CD14-positive monocyte (primary cell): ENCODE measurements around the gene UGT1A6. TPM values are rescaled to one million over a fixed set of nuclear protein-coding genes. Genes with fewer than 3 reads are reported as not detected.

ENCODE experiments used
- DNase-seq, 3 donors: peaks; one replicate each; pipeline ENCODE4 v3.0.0-alpha.2; 2011 to 2022
- H2AFZ ChIP-seq: 2 replicates; pipeline ENCODE4 v1.6.0; 2012; ENCODE audit warnings: mild to moderate bottlenecking, low read depth, low read length, inconsistent platforms; ENCODE audit not compliant: insufficient read depth, poor library complexity, severe bottlenecking
- H3K27ac ChIP-seq, 2 donors: 1 replicate in 1 of 2; 2 replicates in 1 of 2; pipeline ENCODE4 v1.5.1; 2012 to 2013; ENCODE audit warnings: low read length in 2 of 2, control low read depth in 1 of 2, inconsistent platforms in 1 of 2, low read depth in 1 of 2, mild to moderate bottlenecking in 1 of 2
- H3K27me3 ChIP-seq, 2 donors: one replicate each; pipeline versions ENCODE4 v1.6.0 to v1.6.1; 2011 to 2013; ENCODE audit warnings: low read length in 2 of 2; ENCODE audit not compliant: control insufficient read depth in 2 of 2, insufficient read depth in 2 of 2
- H3K36me3 ChIP-seq, 2 donors: replicated peaks in 1 of 2; 1 replicate in 1 of 2; 2 replicates in 1 of 2; pipeline versions ENCODE4 v1.5.1 to v1.6.1; 2012 to 2013; ENCODE audit warnings: low read length in 2 of 2, control low read depth in 1 of 2, inconsistent platforms in 1 of 2, mild to moderate bottlenecking in 1 of 2; ENCODE audit not compliant: insufficient read depth in 2 of 2, control insufficient read depth in 1 of 2
- H3K4me1 ChIP-seq, 2 donors: 1 replicate in 1 of 2; 2 replicates in 1 of 2; pipeline versions ENCODE4 v1.5.1 to v1.6.1; 2012 to 2013; ENCODE audit warnings: low read length in 2 of 2, control low read depth in 1 of 2, inconsistent platforms in 1 of 2, mild to moderate bottlenecking in 1 of 2, moderate library complexity in 1 of 2; ENCODE audit not compliant: insufficient read depth in 2 of 2, control insufficient read depth in 1 of 2
- H3K4me2 ChIP-seq: replicated peaks from 2 replicates; pipeline ENCODE3; 2012; ENCODE audit warnings: low read length, moderate library complexity, mild to moderate bottlenecking; ENCODE audit not compliant: poor library complexity, severe bottlenecking; ENCODE audit errors: extremely low read depth
- H3K4me3 ChIP-seq, 3 experiments: fragments of 200-600 bp in 1 of 3; sonication (generic) in 1 of 3; replicated peaks in 1 of 3; 1 replicate in 2 of 3; 2 replicates in 1 of 3; pipeline ENCODE4 v1.5.1; 2011 to 2013; ENCODE audit warnings: low read length in 3 of 3, mild to moderate bottlenecking in 3 of 3, control low read depth in 2 of 3, low read depth in 2 of 3, inconsistent platforms in 1 of 3, moderate library complexity in 1 of 3
- H3K79me2 ChIP-seq: 2 replicates; pipeline ENCODE4 v1.6.0; 2012; ENCODE audit warnings: mild to moderate bottlenecking, control low read depth, inconsistent platforms, low read length, moderate library complexity; ENCODE audit not compliant: insufficient read depth
- H3K9ac ChIP-seq: 2 replicates; pipeline ENCODE4 v1.6.0; 2017; ENCODE audit warnings: low read length, mild to moderate bottlenecking; ENCODE audit not compliant: insufficient read depth, poor library complexity, severe bottlenecking
- H3K9me3 ChIP-seq, 2 donors: replicated peaks in 1 of 2; 1 replicate in 1 of 2; 2 replicates in 1 of 2; pipeline versions ENCODE4 v1.5.1 to v1.6.1; 2012 to 2013; ENCODE audit warnings: low read length in 2 of 2, control low read depth in 1 of 2; ENCODE audit not compliant: control insufficient read depth in 1 of 2, insufficient read depth in 1 of 2
- H4K20me1 ChIP-seq: 2 replicates; pipeline ENCODE4 v1.6.0; 2012; ENCODE audit warnings: mild to moderate bottlenecking, low read length, control low read depth, moderate library complexity; ENCODE audit not compliant: insufficient read depth
- H3K27ac Mint-ChIP-seq, 7 donors: one replicate each; pipeline ENCODE4 v1.8.0; 2020; ENCODE audit warnings: mild to moderate bottlenecking in 7 of 7, mixed read lengths in 7 of 7, moderate library complexity in 6 of 7, inconsistent platforms in 2 of 7
- H3K27me3 Mint-ChIP-seq, 3 donors: one replicate each; pipeline ENCODE4 v1.8.0; 2021 to 2022; ENCODE audit warnings: low read depth in 3 of 3, mild to moderate bottlenecking in 3 of 3, mixed read lengths in 3 of 3, moderate library complexity in 3 of 3, inconsistent platforms in 1 of 3
- H3K36me3 Mint-ChIP-seq, 2 donors: one replicate each; pipeline ENCODE4 v1.8.0; 2020; ENCODE audit warnings: mixed read lengths in 2 of 2, inconsistent platforms in 1 of 2, mild to moderate bottlenecking in 1 of 2
- H3K4me1 Mint-ChIP-seq: one replicate; pipeline ENCODE4 v1.8.0; 2020; ENCODE audit warnings: mild to moderate bottlenecking, mixed read lengths
- H3K4me3 Mint-ChIP-seq, 2 donors: one replicate each; pipeline ENCODE4 v1.8.0; 2020; ENCODE audit warnings: mild to moderate bottlenecking in 2 of 2, mixed read lengths in 2 of 2, moderate library complexity in 1 of 2
- H3K9me3 Mint-ChIP-seq, 7 donors: one replicate each; pipeline ENCODE4 v1.8.0; 2020 to 2022; ENCODE audit warnings: mixed read lengths in 7 of 7, mild to moderate bottlenecking in 6 of 7, moderate library complexity in 6 of 7, inconsistent platforms in 2 of 7
- CTCF ChIP-seq: fragments of 200-600 bp; IDR thresholded peaks from one replicate; pipeline ENCODE4 v1.8.0; 2022; ENCODE audit warnings: antibody characterized with exemption, mild to moderate bottlenecking
- WGBS: methylation state at CpG from one replicate; pipeline ENCODE4 v1.1.5; 2013; ENCODE audit warnings: missing lambda C conversion rate; ENCODE audit not compliant: insufficient coverage; 5-methylcytosine and 5-hydroxymethylcytosine counted together
- intact Hi-C, 2 donors: fragments of 100-400 bp; cut with micrococcal nuclease; formaldehyde crosslinking; loops; one replicate each; pipeline versions ENCODE4 v1.15.0 to v1.15.1; 2023
- polyA plus RNA-seq, 3 donors: library from polyadenylated mRNA; depleted of rRNA in 1 of 3; unstranded in 2 of 3; stranded (reverse) in 1 of 3; fragments of 300-500 nt in 2 of 3; fragments of >200 nt in 1 of 3; fragmentation: Illumina TruSeq in 2 of 3; gene quantifications; 1 replicate in 2 of 3; 2 replicates in 1 of 3; pipeline ENCODE4 v1.2.3, GENCODE V29; 2012 to 2021

Gene UGT1A6
- polyA plus RNA-seq, 3 donors = not detected

- no peaks in the 10 kb centered on the region for H3K79me2 ChIP-seq
- H3K4me3 Mint-ChIP-seq = no peak overlapping the region
- H3K27ac Mint-ChIP-seq = no peak overlapping the region
- no peak overlapping the region for H3K4me2 ChIP-seq
- 92% methylated on average over 3 of the region's 9 CpGs for WGBS
- H3K4me3 ChIP-seq = no peak overlapping the region
- no peaks in the 10 kb centered on the region for H3K27me3 ChIP-seq
- H3K36me3 ChIP-seq = no peaks in the 10 kb centered on the region
- no peaks in the 10 kb centered on the region for H3K4me1 ChIP-seq
- no peaks in the 10 kb centered on the region for H3K4me1 Mint-ChIP-seq
- H3K9me3 ChIP-seq = no peaks in the 10 kb centered on the region
- no peak for DNase-seq
- H3K9me3 Mint-ChIP-seq = peaks cover 0 to 2% (median 0%) of the 10 kb centered on the region in 7 donors
- no peak overlapping the region for H3K27ac ChIP-seq
- H4K20me1 ChIP-seq = no peaks in the 10 kb centered on the region
- peaks cover 0 to 9% (median 7%) of the 10 kb centered on the region in 3 donors for H3K27me3 Mint-ChIP-seq
- no peak for TF ChIP-seq CTCF
- H2AFZ ChIP-seq = no peak overlapping the region
- no peaks in the 10 kb centered on the region for H3K36me3 Mint-ChIP-seq
- H3K9ac ChIP-seq = no peak overlapping the region
- intact Hi-C loops = no loop called here
Measured at GRCh38 chr2:233796254-233796653, 103.6 kb downstream of the UGT1A6 start.

- H3K36me3 ChIP-seq = no peaks in the 10 kb centered on the region
- H3K9me3 ChIP-seq = no peaks in the 10 kb centered on the region
- Mint-ChIP-seq H3K9me3 (peaks cover 0 to 2% (median 0%) of the 10 kb centered on the region in 7 donors), H3K27me3 (peaks cover 0 to 11% (median 7%) of the 10 kb centered on the region in 3 donors), H3K36me3 (no peaks in the 10 kb centered on the region), H3K4me1 (no peaks in the 10 kb centered on the region), H3K4me3 (no peak overlapping the region), H3K27ac (no peak overlapping the region)
- WGBS = 89% methylated on average over 12 of the region's 14 CpGs
- no peaks in the 10 kb centered on the region for H3K79me2 ChIP-seq
- no peaks in the 10 kb centered on the region for H3K27me3 ChIP-seq
- H3K4me1 ChIP-seq = no peaks in the 10 kb centered on the region
- no peak overlapping the region for H3K4me3 ChIP-seq
- TF ChIP-seq CTCF = no peak
- DNase-seq = no peak
- intact Hi-C loops = no loop called here
- H3K9ac ChIP-seq = no peak overlapping the region
- H3K27ac ChIP-seq = no peak overlapping the region
- H4K20me1 ChIP-seq = no peaks in the 10 kb centered on the region
- no peak overlapping the region for H3K4me2 ChIP-seq
- no peak overlapping the region for H2AFZ ChIP-seq
Measured at GRCh38 chr2:233798335-233799086, 105.8 kb downstream of the UGT1A6 start.
